Ovary (tissue), 9 donors: Measurements from ENCODE around the gene CD164L2. TPM values are rescaled to one million over a fixed set of nuclear protein-coding genes. Genes with fewer than 3 reads are reported as not detected.

Experiments
- DNase-seq, 5 donors: peaks; one replicate each; pipeline ENCODE4 v3.0.0-alpha.2; 2019 to 2020
- H3K27ac ChIP-seq, 2 donors: fragments of 200-600 bp; one replicate each; pipeline versions ENCODE4 v1.5.1 to v1.8.0; 2019 to 2022
- H3K27me3 ChIP-seq: fragments of 200-600 bp; one replicate; pipeline ENCODE4 v1.8.0; 2022
- H3K36me3 ChIP-seq: fragments of 200-600 bp; sonication (generic); one replicate; pipeline ENCODE4 v1.5.1; 2019
- H3K4me1 ChIP-seq: one replicate; pipeline ENCODE4 v1.8.1; 2013; ENCODE audit warnings: mild to moderate bottlenecking, moderate library complexity; ENCODE audit not compliant: insufficient read depth
- H3K4me3 ChIP-seq: fragments of 200-600 bp; sonication (generic); one replicate; pipeline ENCODE4 v1.5.1; 2017
- H3K9me3 ChIP-seq, 2 donors: fragments of 200-600 bp in 1 of 2; sonication (generic) in 1 of 2; one replicate each; pipeline versions ENCODE4 v1.5.1 to v1.8.1; 2013 to 2019; ENCODE audit warnings: mild to moderate bottlenecking in 1 of 2, moderate library complexity in 1 of 2
- CTCF ChIP-seq, 3 donors: fragments of 450-650 bp in 2 of 3; fragments of 200-600 bp in 1 of 3; IDR thresholded peaks; one replicate each; pipeline versions ENCODE4 v1.5.1 to v1.8.0; 2016 to 2022; ENCODE audit warnings: antibody characterized with exemption in 3 of 3, mild to moderate bottlenecking in 1 of 3
- EP300 ChIP-seq: sonication (generic); formaldehyde crosslinking; IDR thresholded peaks from one replicate; pipeline ENCODE4 v1.6.1; 2017; ENCODE audit warnings: antibody characterized with exemption
- POLR2A ChIP-seq: fragments of 450-650 bp; IDR thresholded peaks from one replicate; pipeline ENCODE4 v1.6.1; 2017; ENCODE audit warnings: antibody characterized with exemption, mild to moderate bottlenecking, moderate library complexity
- WGBS, 3 donors: extraction: QIAGEN DNeasy Blood & Tissue Kit in 1 of 3; methylation state at CpG; one replicate each; pipeline versions ENCODE4 v1.1.5 to v1.1.7; 2013 to 2017; 5-methylcytosine and 5-hydroxymethylcytosine counted together
- intact Hi-C, 4 donors: fragments of 100-400 bp; cut with DNase I; formaldehyde crosslinking; loops; one replicate each; pipeline versions ENCODE4 v1.11.0 to v1.15.1; 2022 to 2023
- polyA plus RNA-seq, 2 donors: library from polyadenylated mRNA; stranded (reverse); fragments of 200-250 nt in 1 of 2; fragments of 350-450 nt in 1 of 2; fragmentation: Illumina TruSeq in 1 of 2; extraction: RNeasy Lipid Tissue Mini Kit (QIAGEN cat#74804) in 1 of 2; gene quantifications; one replicate each; pipeline ENCODE4 v1.2.3, GENCODE V29; 2013 to 2014
- total RNA-seq, 7 donors: library from RNA; depleted of rRNA in 2 of 7; stranded (reverse); fragments of >200 nt in 2 of 7; fragmentation: NEBNext Ultra II Directional in 3 of 7; extraction: Animal tissue kit (Norgen Biotek cat#: 25700) in 3 of 7; gene quantifications; one replicate each; pipeline versions ENCODE4 v1.1.0 to v1.2.4, GENCODE V29; 2016 to 2023
- donor health status: DM: no; HTN: no; CAD: no; lungs with moderate emphysema.
- donor health status: DM: no; HTN: no; CAD: no.
- donor health status: Bipolar disorder and iron deficiency.
- donor health status: DM: yes; HTN: yes; CAD: no.
- donor health status: DM: no; HTN: no; CAD: no.
- donor health status: DM: yes; HTN: yes; CAD: no.

CD164L2 gene
- total and polyA plus RNA-seq, 9 donors = 0.06 to 15.5 (median 0.86) TPM; not detected in 3

GRCh38 chr1:27379564-27380122, 3.5 kb downstream of the CD164L2 start:
- no peak for DNase-seq
- WGBS, 3 donors = 88 to 96% (median 93%) methylated on average over 11 of the region's 11 CpGs
- no peak overlapping the region for H3K27ac ChIP-seq
- H3K9me3 ChIP-seq = no peaks in the 10 kb centered on the region
- H3K4me1 ChIP-seq = no peaks in the 10 kb centered on the region
- intact Hi-C loops = no loop called here
- no peaks in the 10 kb centered on the region for H3K27me3 ChIP-seq
- TF ChIP-seq CTCF (IDR thresholded peaks at IDR 0.05) (no peak), EP300 (no peak), POLR2A (no peak)
- H3K4me3 ChIP-seq = no peak overlapping the region
- no peaks in the 10 kb centered on the region for H3K36me3 ChIP-seq

GRCh38 chr1:27377760-27378495, 5.2 kb downstream of the CD164L2 start:
- no peaks in the 10 kb centered on the region for H3K27me3 ChIP-seq
- intact Hi-C loops = no loop called here
- H3K9me3 ChIP-seq = no peaks in the 10 kb centered on the region
- TF ChIP-seq CTCF (IDR thresholded peaks at IDR 0.05) = no peak
- TF ChIP-seq EP300 = no peak
- no peak for TF ChIP-seq POLR2A
- H3K4me1 ChIP-seq = no peaks in the 10 kb centered on the region
- no peak overlapping the region for H3K27ac ChIP-seq
- no peak for DNase-seq
- no peak overlapping the region for H3K4me3 ChIP-seq
- WGBS, 3 donors = 33 to 40% (median 39%) methylated on average over 12 of the region's 12 CpGs
- no peaks in the 10 kb centered on the region for H3K36me3 ChIP-seq

- WGBS, 3 donors = 69 to 81% (median 80%) methylated on average over 4 of the region's 4 CpGs
- Histone ChIP-seq H3K4me1 (no peaks in the 10 kb centered on the region), H3K4me3 (no peak within 1 kb of the TSS), H3K36me3 (no peaks in the 10 kb centered on the region), H3K27ac (no peak within 1 kb of the TSS), H3K27me3 (no peaks in the 10 kb centered on the region), H3K9me3 (no peaks in the 10 kb centered on the region)
- no peak for DNase-seq
- no peak for TF ChIP-seq POLR2A
- no peak for TF ChIP-seq CTCF (IDR thresholded peaks at IDR 0.05)
- no peak for TF ChIP-seq EP300
- intact Hi-C loops = no loop called here
These were observed 8.6 kb downstream of the CD164L2 start, which contains the start of gene FCN3 for GRCh38 chr1:27374362-27375086. Gene FCN3, minus strand, starts transcription at chr1:27374824. Its CDS starts 6 bp downstream, at chr1:27374818.

GRCh38 chr1:27372808-27373690, 10.1 kb downstream of the CD164L2 start:
- 83 to 84% (median 83%) methylated on average over 11 of the region's 11 CpGs for WGBS, 3 donors
- Histone ChIP-seq H3K9me3 (no peaks in the 10 kb centered on the region), H3K27me3 (no peaks in the 10 kb centered on the region), H3K36me3 (no peaks in the 10 kb centered on the region), H3K4me1 (no peaks in the 10 kb centered on the region), H3K4me3 (no peak overlapping the region), H3K27ac (no peak overlapping the region)
- intact Hi-C loops = no loop called here
- no peak for DNase-seq
- no peak for TF ChIP-seq CTCF (IDR thresholded peaks at IDR 0.05)
